ENCODE data around the gene MAP4K4.

- TF ChIP-seq CTCF (IDR thresholded peaks at IDR 0.05) = no peak
- TF ChIP-seq POLR2A (IDR thresholded peaks at IDR 0.05) = no peak
Measured at GRCh38 chr2:101706121-101706818, 8.8 kb downstream of the MAP4K4 start.
